ENCODE data around the gene TRABD2B.

DNA sequence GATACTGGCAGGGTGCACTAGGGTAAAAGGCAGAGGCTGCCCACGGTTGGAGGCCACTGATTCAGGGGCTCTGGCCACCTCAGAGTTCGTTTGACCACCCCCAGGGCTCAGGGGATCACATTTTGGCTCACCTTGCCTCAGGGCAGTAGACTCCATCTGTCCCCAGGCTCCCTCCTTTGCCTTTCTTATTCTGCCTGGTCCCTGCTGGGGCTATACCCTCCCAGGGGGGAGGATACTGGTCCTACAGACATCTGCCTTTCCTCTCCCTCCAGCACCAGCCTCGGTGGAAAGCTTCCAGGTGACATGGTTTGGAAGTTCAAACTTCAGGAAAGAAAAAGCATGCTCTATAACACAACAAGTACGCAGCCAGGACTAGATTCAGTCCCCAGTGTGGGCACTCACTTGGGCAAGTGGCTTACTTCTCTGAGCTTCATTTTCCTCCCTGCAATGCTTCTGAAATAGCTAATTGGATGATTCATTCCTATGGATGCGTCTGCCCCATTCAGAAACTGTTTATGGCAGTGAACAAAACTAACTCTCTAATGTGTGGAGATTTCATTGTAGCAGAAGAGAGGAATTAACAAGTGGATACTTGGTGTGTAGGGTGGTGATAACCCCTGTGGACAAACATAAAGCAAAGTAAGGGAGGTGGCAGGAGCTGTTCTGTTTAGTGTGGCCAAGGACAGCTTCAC, 154.8 kb downstream of the TRABD2B start:
- TF ChIP-seq, protein P1, sequence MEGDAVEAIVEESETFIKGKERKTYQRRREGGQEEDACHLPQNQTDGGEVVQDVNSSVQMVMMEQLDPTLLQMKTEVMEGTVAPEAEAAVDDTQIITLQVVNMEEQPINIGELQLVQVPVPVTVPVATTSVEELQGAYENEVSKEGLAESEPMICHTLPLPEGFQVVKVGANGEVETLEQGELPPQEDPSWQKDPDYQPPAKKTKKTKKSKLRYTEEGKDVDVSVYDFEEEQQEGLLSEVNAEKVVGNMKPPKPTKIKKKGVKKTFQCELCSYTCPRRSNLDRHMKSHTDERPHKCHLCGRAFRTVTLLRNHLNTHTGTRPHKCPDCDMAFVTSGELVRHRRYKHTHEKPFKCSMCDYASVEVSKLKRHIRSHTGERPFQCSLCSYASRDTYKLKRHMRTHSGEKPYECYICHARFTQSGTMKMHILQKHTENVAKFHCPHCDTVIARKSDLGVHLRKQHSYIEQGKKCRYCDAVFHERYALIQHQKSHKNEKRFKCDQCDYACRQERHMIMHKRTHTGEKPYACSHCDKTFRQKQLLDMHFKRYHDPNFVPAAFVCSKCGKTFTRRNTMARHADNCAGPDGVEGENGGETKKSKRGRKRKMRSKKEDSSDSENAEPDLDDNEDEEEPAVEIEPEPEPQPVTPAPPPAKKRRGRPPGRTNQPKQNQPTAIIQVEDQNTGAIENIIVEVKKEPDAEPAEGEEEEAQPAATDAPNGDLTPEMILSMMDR (conservative IDR thresholded peaks at IDR 0.05 in 1 of 2, IDR thresholded peaks at IDR 0.05 in 1 of 2; ENCODE audit: low read depth in 1 of 2, low read length in 2 of 2), result no peak
- no peak for TF ChIP-seq EZH2 (IDR thresholded peaks at IDR 0.05; ENCODE audit: low read length, missing control alignments)
